Skeletal muscle tissue (tissue), 4 donors: ENCODE data around the gene PNPLA7. TPM values are rescaled to one million over a fixed set of nuclear protein-coding genes. Genes with fewer than 3 reads are reported as not detected.
"Not testable (repeated sequence)": the region's sequence is repeated elsewhere in the genome, so short reads cannot be mapped to it uniquely, and the experiment has no call there.

Source experiments
- H3K27ac ChIP-seq: one replicate; pipeline ENCODE4 v1.7.0; 2013; ENCODE audit warnings: mild to moderate bottlenecking, low read depth, low read length, inconsistent platforms
- H3K27me3 ChIP-seq, 3 donors: one replicate each; pipeline ENCODE4 v1.7.0; 2013; ENCODE audit warnings: low read length in 3 of 3; ENCODE audit not compliant: control insufficient read depth in 3 of 3, insufficient read depth in 3 of 3
- H3K36me3 ChIP-seq, 3 donors: one replicate each; pipeline ENCODE4 v1.7.0; 2013; ENCODE audit warnings: low read length in 3 of 3; ENCODE audit not compliant: control insufficient read depth in 3 of 3, insufficient read depth in 3 of 3
- H3K4me1 ChIP-seq, 3 donors: one replicate each; pipeline ENCODE4 v1.7.0; 2013; ENCODE audit warnings: low read length in 3 of 3, mild to moderate bottlenecking in 3 of 3; ENCODE audit not compliant: control insufficient read depth in 3 of 3, insufficient read depth in 3 of 3
- H3K4me3 ChIP-seq, 3 donors: one replicate each; pipeline ENCODE4 v1.7.0; 2013; ENCODE audit warnings: low read length in 3 of 3
- H3K9ac ChIP-seq, 3 donors: one replicate each; pipeline ENCODE4 v1.7.0; 2013; ENCODE audit warnings: low read length in 3 of 3, mild to moderate bottlenecking in 3 of 3, moderate library complexity in 2 of 3, low read depth in 1 of 3
- H3K9me3 ChIP-seq, 3 donors: one replicate each; pipeline ENCODE4 v1.7.0; 2013; ENCODE audit warnings: low read length in 3 of 3; ENCODE audit not compliant: control insufficient read depth in 3 of 3
- total RNA-seq: library from RNA; depleted of rRNA; stranded (reverse); fragments of >200 nt; gene quantifications from one replicate; pipeline ENCODE4 v1.2.3, GENCODE V29; 2014
- donor health status: Osteomylitis.

PNPLA7 gene
- total RNA-seq, 1 donor from 2014 or later = 1.0 TPM

DNA sequence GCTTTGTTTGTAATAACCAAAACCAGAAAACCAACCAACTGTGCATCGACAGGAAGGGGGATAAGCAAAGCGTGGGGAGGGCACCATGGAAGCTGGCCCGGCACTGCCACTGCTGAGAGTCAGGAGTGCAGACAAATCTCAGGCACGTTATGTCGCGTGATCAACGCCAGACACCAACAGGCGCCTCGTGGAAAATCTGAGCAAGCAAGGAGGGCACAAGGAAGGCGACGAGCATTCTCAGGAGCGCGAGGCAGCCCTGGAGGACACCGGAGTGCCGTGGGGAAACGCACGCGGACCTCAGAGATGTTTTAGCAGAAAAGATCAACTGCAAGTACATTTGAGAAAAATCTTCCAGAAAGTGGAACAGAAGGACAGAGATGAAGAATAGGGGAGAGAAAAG lies 75.9 kb downstream of the PNPLA7 start:
- peaks cover 4 to 12% (median 8%) of the 10 kb centered on the region in 3 donors for H3K36me3 ChIP-seq
- no peak overlapping the region for H3K27ac ChIP-seq
- no peaks in the 10 kb centered on the region for H3K27me3 ChIP-seq
- peaks cover 0 to 8% (median 0%) of the 10 kb centered on the region in 3 donors for H3K9me3 ChIP-seq
- no peak overlapping the region for H3K4me3 ChIP-seq
- H3K9ac ChIP-seq = no peak overlapping the region
- H3K4me1 ChIP-seq = peaks cover 0 to 2% (median 0%) of the 10 kb centered on the region in 3 donors

DNA sequence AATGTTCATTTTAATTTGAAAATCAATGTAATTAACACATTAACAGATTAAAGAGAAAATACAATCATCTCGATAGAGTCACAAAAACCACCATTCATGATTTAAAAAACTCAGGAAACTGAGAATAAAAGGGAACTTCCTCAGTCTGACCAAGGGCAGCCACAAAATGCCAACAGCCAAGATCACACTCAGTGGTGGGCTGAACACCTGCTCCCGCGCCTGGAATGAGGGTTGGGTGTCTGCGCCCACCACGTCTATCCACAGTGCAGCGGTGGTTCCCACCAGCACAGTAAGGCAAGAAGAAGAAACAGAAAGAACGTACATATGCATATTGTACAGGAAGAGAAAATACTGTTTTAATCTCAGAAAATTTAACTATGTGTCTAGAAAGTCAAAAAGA lies 79.4 kb downstream of the PNPLA7 start:
- Histone ChIP-seq H3K9ac (no peak overlapping the region), H3K27me3 (no peaks in the 10 kb centered on the region), H3K4me1 (no peaks in the 10 kb centered on the region), H3K4me3 (no peak overlapping the region), H3K36me3 (peaks cover 1 to 9% (median 5%) of the 10 kb centered on the region in 3 donors), H3K27ac (no peak overlapping the region), H3K9me3 (peaks cover 0 to under 1% (median 0%) of the 10 kb centered on the region in 3 donors)

- Histone ChIP-seq H3K9me3 (no peaks in the 10 kb centered on the region), H3K4me3 (no peak overlapping the region), H3K27me3 (no peaks in the 10 kb centered on the region), H3K4me1 (no peaks in the 10 kb centered on the region), H3K9ac (no peak overlapping the region), H3K36me3 (peaks cover 3 to 12% (median 6%) of the 10 kb centered on the region in 3 donors), H3K27ac (no peak overlapping the region)
Observed at GRCh38 chr9:137467896-137468295, 82.3 kb downstream of the PNPLA7 start.

GRCh38 chr9:137467161-137467581 lies 83.0 kb downstream of the PNPLA7 start:
- H3K27me3 ChIP-seq = no peaks in the 10 kb centered on the region
- H3K4me1 ChIP-seq = no peaks in the 10 kb centered on the region
- no peak overlapping the region for H3K9ac ChIP-seq
- H3K27ac ChIP-seq = no peak overlapping the region
- peaks cover 3 to 15% (median 6%) of the 10 kb centered on the region in 3 donors for H3K36me3 ChIP-seq
- H3K9me3 ChIP-seq = no peaks in the 10 kb centered on the region
- H3K4me3 ChIP-seq = no peak overlapping the region

GRCh38 chr9:137466389-137467085 lies 83.7 kb downstream of the PNPLA7 start:
- H3K4me3 ChIP-seq, H3K27me3 ChIP-seq, H3K9me3 ChIP-seq, H3K9ac ChIP-seq, H3K4me1 ChIP-seq, H3K27ac ChIP-seq: not testable (repeated sequence)
- peaks cover 3 to 15% (median 6%) of the 10 kb centered on the region in 3 donors for H3K36me3 ChIP-seq

GRCh38 chr9:137465720-137466388 lies 84.3 kb downstream of the PNPLA7 start:
- no peaks in the 10 kb centered on the region for H3K4me1 ChIP-seq
- no peaks in the 10 kb centered on the region for H3K27me3 ChIP-seq
- H3K9me3 ChIP-seq = no peaks in the 10 kb centered on the region
- H3K9ac ChIP-seq = no peak overlapping the region
- no peak overlapping the region for H3K4me3 ChIP-seq
- H3K36me3 ChIP-seq = peaks cover 3 to 15% (median 10%) of the 10 kb centered on the region in 3 donors
- H3K27ac ChIP-seq = no peak overlapping the region

DNA sequence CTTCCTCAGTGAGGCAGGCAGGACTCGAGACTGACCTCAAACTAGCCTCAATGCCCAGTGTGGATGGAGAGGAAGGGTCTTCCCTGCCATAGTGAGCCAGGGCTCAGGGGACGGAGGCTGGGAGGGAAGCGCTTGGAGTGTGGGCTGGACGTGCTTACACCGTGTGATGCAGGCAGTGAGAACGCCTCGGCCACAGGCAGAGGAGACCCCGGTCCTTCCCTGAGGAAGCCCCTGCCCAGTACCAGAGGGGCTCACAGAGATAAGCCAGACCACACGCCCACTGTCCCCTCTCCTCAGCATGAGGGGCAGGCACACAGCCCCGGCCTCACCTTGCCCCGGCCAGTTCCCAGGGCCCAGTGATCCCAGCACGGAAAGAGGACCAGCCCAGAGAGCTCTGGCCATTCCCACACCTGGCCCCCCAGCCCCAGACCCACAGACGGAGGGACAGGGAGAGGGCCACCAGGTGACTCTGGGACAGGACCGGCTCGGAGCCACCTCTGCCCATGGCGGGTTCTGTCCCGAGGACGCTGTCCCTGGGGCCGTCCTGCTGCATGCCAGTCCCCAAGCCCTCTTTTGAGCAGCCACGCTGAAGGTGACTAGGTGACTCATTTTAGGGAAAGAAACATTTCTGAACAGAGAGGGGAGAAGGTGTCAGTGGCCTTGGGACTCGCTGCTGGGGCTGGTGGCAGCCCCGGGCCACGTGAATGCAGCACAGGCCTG lies 85.0 kb downstream of the PNPLA7 start:
- Histone ChIP-seq H3K4me1 (peaks cover 0 to 3% (median 0%) of the 10 kb centered on the region in 3 donors), H3K4me3 (no peak overlapping the region), H3K9me3 (no peaks in the 10 kb centered on the region), H3K9ac (no peak overlapping the region), H3K27me3 (no peaks in the 10 kb centered on the region), H3K36me3 (peaks cover 3 to 22% (median 14%) of the 10 kb centered on the region in 3 donors), H3K27ac (no peak overlapping the region)

GRCh38 chr9:137464291-137464999 lies 85.8 kb downstream of the PNPLA7 start:
- H3K27ac ChIP-seq = no peak overlapping the region
- H3K4me3 ChIP-seq = no peak overlapping the region
- no peaks in the 10 kb centered on the region for H3K9me3 ChIP-seq
- no peaks in the 10 kb centered on the region for H3K27me3 ChIP-seq
- H3K36me3 ChIP-seq = peaks cover 3 to 22% (median 14%) of the 10 kb centered on the region in 3 donors
- H3K4me1 ChIP-seq = peaks cover 4 to 9% (median 4%) of the 10 kb centered on the region in 3 donors
- H3K9ac ChIP-seq = no peak overlapping the region

DNA sequence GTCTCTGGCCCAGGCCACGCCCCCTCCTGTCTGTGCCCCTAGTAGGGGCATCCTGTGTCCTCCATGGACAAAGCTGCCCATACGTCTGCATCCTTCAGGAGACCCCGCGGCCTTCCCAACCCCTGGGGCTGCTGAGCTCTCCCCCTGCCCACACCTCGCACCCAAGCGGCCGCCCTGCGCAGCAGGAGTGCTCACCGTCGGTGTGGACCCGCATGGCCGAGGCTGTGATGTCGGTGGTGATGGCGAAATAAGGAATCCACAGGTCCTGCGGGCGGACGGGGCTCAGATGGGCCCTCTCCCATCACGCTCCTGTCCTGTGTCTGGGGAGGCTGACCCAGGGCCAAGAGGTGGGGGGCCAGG lies 86.3 kb downstream of the PNPLA7 start:
- H3K27ac ChIP-seq = no peak overlapping the region
- H3K4me1 ChIP-seq = peaks cover 5 to 11% (median 6%) of the 10 kb centered on the region in 3 donors
- no peak overlapping the region for H3K4me3 ChIP-seq
- H3K9me3 ChIP-seq = no peaks in the 10 kb centered on the region
- H3K36me3 ChIP-seq = peaks cover 3 to 20% (median 14%) of the 10 kb centered on the region in 3 donors
- H3K9ac ChIP-seq = no peak overlapping the region
- H3K27me3 ChIP-seq = no peaks in the 10 kb centered on the region
